Stimulated activated naive CD8-positive, alpha-beta T cell treated with anti-CD3 and anti-CD28 coated beads, Interleukin-15, Interleukin-2, amounts not matched to agents 100 ng/mL and 50 ng/mL, for 24 hours (primary cell): ENCODE measurements around the gene CDH23.
"Not testable (repeated sequence)": the region's sequence is repeated elsewhere in the genome, so short reads cannot be mapped to it uniquely, and the experiment has no call there.

ENCODE experiments used
- H3K27ac Mint-ChIP-seq: one replicate; pipeline ENCODE4 v1.8.0; 2021; ENCODE audit warnings: mild to moderate bottlenecking, mixed read lengths
- H3K27me3 Mint-ChIP-seq: one replicate; pipeline ENCODE4 v1.8.0; 2021; ENCODE audit warnings: mixed read lengths
- H3K36me3 Mint-ChIP-seq: one replicate; pipeline ENCODE4 v1.8.0; 2021; ENCODE audit warnings: low read depth, mixed read lengths
- H3K4me1 Mint-ChIP-seq: one replicate; pipeline ENCODE4 v1.8.0; 2021; ENCODE audit warnings: low read depth, mixed read lengths
- H3K4me3 Mint-ChIP-seq: one replicate; pipeline ENCODE4 v1.8.0; 2021; ENCODE audit warnings: mild to moderate bottlenecking, mixed read lengths
- H3K9me3 Mint-ChIP-seq: one replicate; pipeline ENCODE4 v1.8.0; 2021; ENCODE audit warnings: mixed read lengths

The CDH23 gene

GRCh38 chr10:71396711-71397295, at the start of gene CDH23:
Gene CDH23, plus strand, starts transcription at chr10:71396920. Its CDS starts 42,912 bp downstream, at chr10:71439832.
- Mint-ChIP-seq H3K27ac (no peak within 1 kb of the TSS), H3K4me3 (peak within 1 kb of the TSS; percentile 53), H3K9me3 (no peaks in the 10 kb centered on the region), H3K4me1 (peaks cover 10% of the 10 kb centered on the region), H3K27me3 (peaks cover 57% of the 10 kb centered on the region), H3K36me3 (no peaks in the 10 kb centered on the region)

GRCh38 chr10:71347587-71348395, 48.9 kb upstream of the CDH23 start:
- Mint-ChIP-seq H3K27me3 (no peaks in the 10 kb centered on the region), H3K9me3 (no peaks in the 10 kb centered on the region), H3K27ac (no peak overlapping the region), H3K4me3 (no peak overlapping the region), H3K36me3 (no peaks in the 10 kb centered on the region), H3K4me1 (peaks cover 11% of the 10 kb centered on the region)

- H3K4me3 Mint-ChIP-seq, result no peak overlapping the region
- H3K9me3 Mint-ChIP-seq, result no peaks in the 10 kb centered on the region
- H3K36me3 Mint-ChIP-seq, result no peaks in the 10 kb centered on the region
- H3K4me1 Mint-ChIP-seq, result peaks cover 11% of the 10 kb centered on the region
- H3K27ac Mint-ChIP-seq, result peak overlapping the region; percentile 0
- no peaks in the 10 kb centered on the region for H3K27me3 Mint-ChIP-seq
Observed at GRCh38 chr10:71348850-71349249, 47.9 kb upstream of the CDH23 start.

GRCh38 chr10:71349406-71349805, 47.3 kb upstream of the CDH23 start:
- H3K4me1 Mint-ChIP-seq, result peaks cover 11% of the 10 kb centered on the region
- no peak overlapping the region for H3K27ac Mint-ChIP-seq
- no peaks in the 10 kb centered on the region for H3K36me3 Mint-ChIP-seq
- no peaks in the 10 kb centered on the region for H3K9me3 Mint-ChIP-seq
- H3K27me3 Mint-ChIP-seq, result no peaks in the 10 kb centered on the region
- no peak overlapping the region for H3K4me3 Mint-ChIP-seq

- H3K27me3 Mint-ChIP-seq, result no peaks in the 10 kb centered on the region
- H3K9me3 Mint-ChIP-seq, result no peaks in the 10 kb centered on the region
- no peaks in the 10 kb centered on the region for H3K36me3 Mint-ChIP-seq
- no peak overlapping the region for H3K4me3 Mint-ChIP-seq
- peaks cover 11% of the 10 kb centered on the region for H3K4me1 Mint-ChIP-seq
- no peak overlapping the region for H3K27ac Mint-ChIP-seq
Observed at GRCh38 chr10:71351087-71351486, 45.6 kb upstream of the CDH23 start.

GRCh38 chr10:71351628-71352319, 44.9 kb upstream of the CDH23 start:
- H3K27me3 Mint-ChIP-seq, result no peaks in the 10 kb centered on the region
- H3K27ac Mint-ChIP-seq, result no peak overlapping the region
- H3K36me3 Mint-ChIP-seq, result no peaks in the 10 kb centered on the region
- no peak overlapping the region for H3K4me3 Mint-ChIP-seq
- peaks cover 11% of the 10 kb centered on the region for H3K4me1 Mint-ChIP-seq
- no peaks in the 10 kb centered on the region for H3K9me3 Mint-ChIP-seq

- Mint-ChIP-seq H3K27me3 (no peaks in the 10 kb centered on the region), H3K27ac (no peak overlapping the region), H3K36me3 (peaks cover 4% of the 10 kb centered on the region), H3K9me3 (no peaks in the 10 kb centered on the region), H3K4me1 (peaks cover 11% of the 10 kb centered on the region), H3K4me3 (no peak overlapping the region)
Observed at GRCh38 chr10:71353639-71354038, 43.1 kb upstream of the CDH23 start.

- Mint-ChIP-seq H3K36me3 (peaks cover 11% of the 10 kb centered on the region), H3K27ac (no peak overlapping the region), H3K4me1 (peaks cover 13% of the 10 kb centered on the region), H3K9me3 (no peaks in the 10 kb centered on the region), H3K27me3 (no peaks in the 10 kb centered on the region), H3K4me3 (no peak overlapping the region)
Observed at GRCh38 chr10:71354776-71355175, 41.9 kb upstream of the CDH23 start.

GRCh38 chr10:71355886-71356285, 40.8 kb upstream of the CDH23 start:
- Mint-ChIP-seq H3K9me3 (no peaks in the 10 kb centered on the region), H3K27me3 (no peaks in the 10 kb centered on the region), H3K4me1 (peaks cover 8% of the 10 kb centered on the region), H3K27ac (no peak overlapping the region), H3K4me3 (no peak overlapping the region), H3K36me3 (peaks cover 13% of the 10 kb centered on the region)

- H3K4me3 Mint-ChIP-seq, result no peak overlapping the region
Observed at GRCh38 chr10:71357792-71358265, 38.9 kb upstream of the CDH23 start.

GRCh38 chr10:71358277-71358676, 38.4 kb upstream of the CDH23 start:
- H3K27ac Mint-ChIP-seq, result no peak overlapping the region
- no peaks in the 10 kb centered on the region for H3K27me3 Mint-ChIP-seq
- H3K4me1 Mint-ChIP-seq, result peaks cover 4% of the 10 kb centered on the region
- H3K9me3 Mint-ChIP-seq, result no peaks in the 10 kb centered on the region
- no peak overlapping the region for H3K4me3 Mint-ChIP-seq
- H3K36me3 Mint-ChIP-seq, result peaks cover 22% of the 10 kb centered on the region

More at GRCh38 chr10:71357792-71358265, 38.9 kb upstream of the CDH23 start:
- H3K27ac Mint-ChIP-seq, result no peak overlapping the region
- H3K9me3 Mint-ChIP-seq, result no peaks in the 10 kb centered on the region
- peaks cover 22% of the 10 kb centered on the region for H3K36me3 Mint-ChIP-seq
- peaks cover 4% of the 10 kb centered on the region for H3K4me1 Mint-ChIP-seq
- no peaks in the 10 kb centered on the region for H3K27me3 Mint-ChIP-seq

- not testable (repeated sequence) for H3K9me3 Mint-ChIP-seq, H3K27ac Mint-ChIP-seq, H3K4me1 Mint-ChIP-seq, H3K27me3 Mint-ChIP-seq, H3K4me3 Mint-ChIP-seq
- H3K36me3 Mint-ChIP-seq, result peaks cover 22% of the 10 kb centered on the region
Observed at GRCh38 chr10:71358906-71359305, 37.8 kb upstream of the CDH23 start.

GRCh38 chr10:71359364-71360046, 37.2 kb upstream of the CDH23 start:
- no peaks in the 10 kb centered on the region for H3K9me3 Mint-ChIP-seq
- H3K27me3 Mint-ChIP-seq, result no peaks in the 10 kb centered on the region
- H3K27ac Mint-ChIP-seq, result no peak overlapping the region
- H3K4me3 Mint-ChIP-seq, result no peak overlapping the region
- H3K36me3 Mint-ChIP-seq, result peaks cover 22% of the 10 kb centered on the region
- H3K4me1 Mint-ChIP-seq, result peaks cover 4% of the 10 kb centered on the region

GRCh38 chr10:71360735-71361134, 36.0 kb upstream of the CDH23 start:
- no peak overlapping the region for H3K27ac Mint-ChIP-seq
- H3K4me1 Mint-ChIP-seq, result peaks cover 4% of the 10 kb centered on the region
- H3K27me3 Mint-ChIP-seq, result no peaks in the 10 kb centered on the region
- no peaks in the 10 kb centered on the region for H3K9me3 Mint-ChIP-seq
- peaks cover 22% of the 10 kb centered on the region for H3K36me3 Mint-ChIP-seq
- no peak overlapping the region for H3K4me3 Mint-ChIP-seq

GRCh38 chr10:71361581-71361980, 35.1 kb upstream of the CDH23 start:
- Mint-ChIP-seq H3K4me1 (peaks cover 4% of the 10 kb centered on the region), H3K36me3 (peaks cover 22% of the 10 kb centered on the region), H3K27me3 (no peaks in the 10 kb centered on the region), H3K27ac (no peak overlapping the region), H3K4me3 (no peak overlapping the region), H3K9me3 (no peaks in the 10 kb centered on the region)
